Measurements from ENCODE around the gene TCF4.

Gene TCF4

DNA sequence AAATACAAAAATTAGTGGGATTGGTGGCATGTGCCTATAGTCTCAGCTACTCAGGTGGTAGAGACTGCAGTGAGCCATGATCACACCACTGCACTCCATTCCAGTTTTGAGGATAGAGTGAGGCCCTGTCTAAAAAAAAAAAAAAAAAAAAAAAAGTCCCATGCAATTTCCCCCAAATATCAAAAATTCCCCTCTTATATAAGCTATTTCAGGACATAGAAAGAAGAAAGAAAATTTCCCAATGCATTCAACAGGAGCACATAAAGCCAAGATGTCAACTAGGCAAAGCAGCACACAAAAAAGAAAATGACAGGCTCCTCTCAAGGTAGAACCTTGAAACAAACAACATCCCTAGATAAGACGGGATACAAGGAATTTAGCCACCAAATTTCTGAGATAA is 213.3 kb downstream of the TCF4 start:
- DNase-seq, result no peak

- no peak for DNase-seq
Observed at GRCh38 chr18:55372209-55372608, 215.8 kb downstream of the TCF4 start.

DNA sequence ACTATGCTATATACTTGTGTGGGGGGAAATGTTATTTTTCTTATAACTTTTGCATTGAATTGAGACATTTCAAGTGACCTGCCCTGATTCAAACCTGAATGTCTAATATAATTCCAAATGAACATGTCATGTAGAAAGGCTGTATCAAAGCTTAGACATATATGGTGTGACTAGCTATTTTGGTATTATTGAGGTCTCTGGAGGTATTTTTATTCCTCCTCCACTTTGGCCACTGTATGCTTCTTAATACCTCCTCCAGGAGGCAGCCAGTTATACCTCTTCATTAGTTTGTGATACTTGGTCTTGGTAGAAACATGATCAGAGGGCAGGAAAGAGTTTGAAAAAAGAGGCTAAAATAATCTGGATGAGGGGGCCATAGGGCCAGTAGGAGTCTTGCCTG is 217.1 kb downstream of the TCF4 start:
- DNase-seq, result no peak

DNA sequence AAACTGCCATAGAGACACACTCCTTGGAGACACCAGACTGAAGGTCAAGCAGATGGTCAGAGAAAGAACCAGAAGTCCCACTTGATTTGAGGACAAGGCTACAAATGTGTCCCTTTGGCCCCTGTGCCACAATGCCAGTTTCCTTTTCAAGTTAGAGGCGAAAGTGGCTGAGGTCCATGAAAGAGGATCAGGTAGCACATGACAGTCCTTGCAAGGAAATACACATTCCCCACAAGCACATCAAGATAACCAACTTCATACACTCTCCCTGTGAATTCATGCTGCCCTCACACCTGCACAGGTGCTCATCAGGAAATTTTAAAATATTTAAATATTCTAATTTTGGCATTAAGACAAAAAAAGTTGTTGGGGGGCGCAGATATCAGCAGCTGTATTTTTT is 218.6 kb downstream of the TCF4 start:
- DNase-seq, result no peak

GRCh38 chr18:55365342-55365741 is 222.7 kb downstream of the TCF4 start:
- DNase-seq, result no peak

DNA sequence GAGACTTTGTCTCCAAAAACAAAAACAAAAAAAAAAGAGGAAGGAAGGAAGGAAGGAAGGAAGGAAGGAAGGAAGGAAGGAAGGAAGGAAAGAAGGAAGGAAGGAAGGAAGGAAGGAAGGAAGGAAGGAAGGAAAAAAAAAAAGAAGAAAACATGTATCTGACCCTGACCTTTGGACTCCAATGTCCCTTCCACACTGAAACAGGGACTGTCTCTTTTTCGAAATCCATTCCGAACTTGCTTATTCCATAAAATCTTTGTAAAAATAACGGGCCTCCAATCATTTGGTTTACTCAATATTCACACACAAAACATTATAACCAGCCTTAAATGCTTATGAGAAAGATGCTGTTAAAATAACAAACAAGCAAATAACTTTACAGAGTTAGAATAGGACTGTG is 225.7 kb downstream of the TCF4 start:
- DNase-seq, result no peak

DNA sequence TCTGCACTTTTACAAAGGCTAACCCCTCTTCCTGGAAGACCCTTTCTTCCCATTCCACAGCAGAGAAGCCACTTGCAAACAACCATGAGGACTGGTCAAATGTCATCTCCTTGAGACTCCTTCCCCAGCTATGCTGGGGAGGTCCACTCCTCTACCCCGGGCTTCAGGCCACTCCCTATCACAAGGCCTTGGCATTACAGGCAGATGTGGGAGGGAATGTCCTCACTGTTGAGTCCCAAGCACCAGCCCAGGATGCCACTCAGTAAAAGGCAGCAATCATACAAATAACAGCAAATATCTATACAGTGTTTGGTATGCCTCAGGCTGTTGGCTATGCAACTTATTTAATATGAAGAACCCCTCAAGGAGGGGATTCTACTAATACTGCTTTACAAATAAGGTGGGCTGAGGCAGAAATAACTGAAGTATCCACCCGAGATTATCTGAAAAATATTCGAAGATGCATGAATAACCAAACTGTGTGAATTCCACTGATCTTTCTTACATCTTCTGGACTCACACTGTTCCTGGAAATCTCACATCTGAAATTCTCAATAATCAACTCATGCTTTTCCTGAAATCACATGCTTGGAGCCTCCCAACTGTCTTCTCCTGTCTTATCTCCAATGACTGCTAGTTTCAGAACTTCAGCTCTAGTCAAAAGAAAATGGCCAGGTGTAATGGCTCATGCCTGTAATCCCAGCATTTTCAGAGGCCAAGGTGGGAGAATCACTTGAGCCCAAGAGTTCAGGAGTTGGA is 226.3 kb downstream of the TCF4 start:
- DNase-seq, result no peak

DNA sequence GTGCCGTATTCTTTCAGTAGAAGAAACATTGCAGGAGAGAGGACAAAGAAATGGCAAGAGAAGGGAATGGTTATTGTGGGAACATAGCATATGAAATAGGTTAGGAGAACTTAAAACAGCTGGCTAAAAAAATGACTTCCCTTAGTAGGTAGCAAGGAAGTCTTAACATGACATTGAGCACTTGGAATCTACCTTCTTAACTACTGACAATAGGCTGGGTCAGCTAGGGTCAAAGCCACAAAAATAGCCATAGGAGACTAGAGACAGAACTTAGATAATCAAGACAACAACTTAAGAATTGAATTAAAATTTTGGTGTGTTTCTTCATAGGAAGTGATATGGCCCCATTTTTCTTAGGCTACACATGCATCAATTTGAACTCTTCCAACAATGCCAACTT is 227.9 kb downstream of the TCF4 start:
- no peak for DNase-seq

DNA sequence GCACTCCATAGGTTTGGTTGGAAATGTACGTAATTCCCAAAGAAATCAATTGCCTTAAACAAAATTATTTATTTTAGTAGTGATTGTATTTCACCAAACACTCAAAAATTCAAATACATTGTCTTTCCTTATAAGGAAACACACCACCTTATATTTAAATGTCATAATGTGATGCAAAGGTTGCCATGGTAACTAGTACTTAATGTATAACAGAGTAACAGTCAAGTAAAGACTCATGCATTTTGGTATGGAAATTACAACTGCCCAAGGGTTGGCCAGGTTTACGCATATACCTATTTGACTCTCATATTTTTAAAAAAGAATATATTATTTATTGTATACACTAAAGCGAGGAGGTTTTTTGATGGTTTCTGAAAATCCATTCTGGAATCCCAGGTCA is 231.2 kb downstream of the TCF4 start:
- no peak for DNase-seq

GRCh38 chr18:55355223-55355622 is 232.8 kb downstream of the TCF4 start:
- no peak for DNase-seq

- DNase-seq, result no peak
Observed at GRCh38 chr18:55354795-55355194, 233.2 kb downstream of the TCF4 start.

DNA sequence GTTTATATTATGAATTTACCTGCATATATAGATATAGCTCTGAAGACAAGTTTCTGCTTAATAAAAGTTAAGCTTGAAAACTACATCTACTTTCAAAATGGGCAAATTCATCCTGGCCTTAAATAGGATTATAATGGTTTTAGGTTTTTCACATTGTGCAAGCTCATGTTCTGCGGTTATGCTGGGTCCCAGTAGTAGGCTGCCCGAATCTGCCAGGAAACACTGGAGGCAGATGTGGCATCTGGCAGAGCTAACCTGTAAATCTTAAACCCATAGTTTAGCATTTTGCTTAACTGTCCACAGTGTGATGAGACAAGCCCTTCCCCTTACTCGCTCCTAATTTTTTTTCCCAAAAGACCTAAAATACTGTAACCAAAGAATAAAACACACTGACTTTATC is 234.2 kb downstream of the TCF4 start:
- DNase-seq, result no peak

- DNase-seq, result no peak
Observed at GRCh38 chr18:55353391-55353790, 234.6 kb downstream of the TCF4 start.

DNA sequence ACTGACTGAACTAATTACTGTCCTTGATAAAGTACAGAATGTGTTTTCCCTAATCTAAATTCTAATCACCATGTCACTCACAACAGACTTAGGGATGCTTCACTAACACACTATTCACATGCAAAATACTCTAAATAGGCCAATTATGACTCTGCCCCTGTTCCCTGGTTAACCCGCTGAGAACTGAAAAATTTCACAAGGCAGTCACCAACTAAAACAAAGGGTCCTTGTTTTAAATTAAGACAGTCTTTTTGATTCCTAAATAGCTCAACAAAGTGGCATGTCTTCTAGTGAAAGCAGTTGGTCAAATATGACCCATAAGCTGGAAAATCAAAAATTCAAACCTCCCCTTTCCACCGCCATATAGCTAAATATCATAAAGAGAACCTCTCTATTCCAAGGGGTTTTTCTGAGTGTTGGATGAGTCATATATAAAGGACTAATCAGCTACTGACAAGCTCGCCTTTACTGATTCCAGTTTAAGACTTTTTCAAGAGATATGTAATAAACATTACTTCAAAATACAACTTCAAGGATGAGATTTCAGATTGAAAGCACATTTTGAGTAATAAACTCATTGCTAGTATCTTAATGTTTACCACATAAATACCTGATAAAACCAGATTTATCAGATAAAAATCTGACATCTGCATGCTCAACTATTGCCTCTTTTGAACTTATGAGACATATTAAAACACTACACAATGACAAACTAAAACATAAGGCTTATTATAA is 235.8 kb downstream of the TCF4 start:
- DNase-seq, result peak; percentile 46

DNA sequence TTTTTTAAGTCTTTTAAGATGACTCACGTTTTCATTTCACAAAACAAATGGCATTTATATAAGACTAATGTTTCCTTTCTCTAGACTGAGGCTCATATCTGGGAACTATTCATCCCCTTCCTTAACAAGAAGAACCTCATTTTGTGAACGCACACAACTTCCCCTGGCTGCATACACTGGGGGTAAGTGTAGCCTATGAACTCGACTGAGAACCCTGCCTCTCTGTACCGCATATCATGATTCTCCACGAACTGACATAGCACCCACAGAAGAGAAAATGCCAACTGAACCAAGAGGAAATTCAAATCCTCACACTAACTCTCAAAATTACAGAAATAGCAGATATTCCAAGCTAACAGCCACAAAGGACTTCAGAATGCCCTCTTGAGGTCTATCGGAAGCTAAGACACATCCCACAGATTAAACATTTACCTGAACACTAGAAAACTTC is 236.7 kb downstream of the TCF4 start:
- no peak for DNase-seq

- no peak for DNase-seq
Observed at GRCh38 chr18:55349685-55350084, 238.3 kb downstream of the TCF4 start.

DNA sequence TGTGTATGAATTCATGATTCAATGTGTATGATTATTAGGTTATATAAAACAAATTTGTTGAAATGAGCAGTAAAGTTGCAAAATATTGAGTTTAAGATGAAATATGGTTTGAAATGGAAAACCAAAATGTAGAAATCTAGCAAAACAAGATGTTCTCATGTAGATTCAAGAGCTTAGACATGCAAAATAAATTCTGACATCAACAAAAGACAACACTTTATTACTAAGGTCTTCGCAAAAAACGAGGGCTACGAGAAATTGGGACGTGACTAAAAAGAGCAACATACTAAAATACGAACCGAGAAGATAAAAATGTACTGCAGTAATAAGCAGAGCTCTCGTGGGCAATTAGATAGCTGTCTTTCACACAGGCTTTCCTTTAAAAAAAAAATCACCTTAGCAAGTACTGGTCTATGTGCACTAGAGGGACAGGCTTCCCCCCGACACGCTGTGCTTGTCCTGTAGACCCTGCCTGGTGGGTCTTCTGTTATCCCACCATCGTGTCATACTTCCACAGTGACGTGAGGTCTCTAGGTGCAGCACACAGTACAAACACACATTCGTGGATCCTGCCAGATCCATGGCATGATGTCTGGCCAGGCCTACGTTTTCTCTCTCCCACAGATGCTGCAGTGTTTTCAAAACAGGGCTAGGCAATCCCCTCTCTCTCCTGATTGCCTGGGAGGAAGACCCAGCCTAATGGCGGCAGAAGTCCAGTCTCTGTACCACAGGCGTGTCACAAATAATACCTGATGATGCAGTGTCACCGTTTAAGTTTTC is 240.8 kb downstream of the TCF4 start:
- no peak for DNase-seq

DNA sequence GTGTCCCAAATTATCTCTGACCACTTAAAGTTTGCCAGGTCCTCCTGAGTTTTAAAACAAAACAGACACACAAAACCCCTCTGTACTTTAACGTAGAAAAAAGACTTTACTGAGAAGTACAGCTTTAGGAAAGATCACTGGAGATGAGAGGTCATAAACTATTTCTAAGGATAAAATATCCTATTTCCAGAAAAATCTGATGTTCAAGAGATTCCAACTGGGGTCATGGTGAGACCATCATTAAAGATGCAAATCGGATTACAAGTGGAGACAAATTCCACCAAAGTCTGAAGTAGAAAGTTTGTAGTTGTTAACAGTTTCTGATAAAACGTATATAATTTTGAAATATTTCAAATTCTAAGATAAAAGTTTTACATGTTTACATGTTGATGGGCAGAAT is 241.6 kb downstream of the TCF4 start:
- DNase-seq, result no peak

DNA sequence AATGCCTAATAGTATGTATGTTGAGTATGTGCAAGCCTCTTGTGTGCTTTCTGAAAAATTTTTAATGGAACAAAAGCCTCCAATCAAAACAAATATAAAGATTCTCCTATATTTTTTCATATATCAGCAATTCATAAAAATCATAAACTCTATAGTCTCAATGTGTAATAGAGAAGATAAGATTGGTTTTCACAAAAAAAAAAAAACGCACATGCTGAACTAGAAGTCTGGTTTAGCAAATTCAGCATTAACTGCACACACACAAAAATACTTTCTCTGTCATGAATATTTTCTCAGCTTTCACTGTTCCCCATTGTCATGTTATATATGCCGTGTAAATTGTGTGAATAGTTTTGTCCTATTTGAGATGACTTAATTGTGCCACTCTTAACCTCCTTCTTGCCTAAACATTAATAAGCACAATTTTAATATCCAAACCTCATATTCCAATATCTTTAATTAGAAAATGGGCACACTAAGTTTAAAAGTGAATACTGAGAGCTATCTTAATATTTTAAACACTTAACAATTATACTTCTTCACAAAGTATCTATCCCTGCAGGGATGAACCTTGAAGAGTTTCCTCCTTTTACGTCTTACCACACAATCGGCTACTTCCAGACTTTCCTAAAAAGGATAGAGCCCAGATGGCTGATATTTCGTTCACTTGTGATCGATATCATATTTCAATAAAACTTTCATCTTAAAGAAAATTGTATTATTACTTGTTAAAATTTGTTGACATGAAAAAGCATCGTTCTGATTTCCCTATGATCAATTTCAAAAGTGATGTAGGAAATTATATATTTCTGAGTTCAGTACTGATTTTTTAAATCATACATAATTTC is 242.7 kb downstream of the TCF4 start:
- no peak for DNase-seq

GRCh38 chr18:55343396-55344073 is 244.5 kb downstream of the TCF4 start:
- DNase-seq, result no peak

DNA sequence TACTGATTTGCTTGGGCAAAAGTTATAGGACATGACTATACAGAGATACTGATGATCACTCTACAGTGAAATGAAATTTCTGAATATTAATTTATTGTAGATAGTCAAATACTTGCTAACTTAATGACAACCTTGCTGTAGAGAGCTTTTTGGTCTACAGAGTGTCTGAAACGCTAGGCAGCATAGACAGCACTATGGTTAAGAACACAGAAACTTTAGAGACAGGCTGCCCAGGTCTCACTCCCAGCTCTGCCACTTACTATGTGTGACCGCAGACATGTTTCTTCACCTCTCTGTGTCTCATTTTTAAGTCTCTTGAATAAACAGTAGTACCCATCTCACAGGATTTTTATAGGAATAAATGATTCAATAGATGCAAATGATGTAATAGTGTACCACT is 247.0 kb downstream of the TCF4 start:
- no peak for DNase-seq

DNA sequence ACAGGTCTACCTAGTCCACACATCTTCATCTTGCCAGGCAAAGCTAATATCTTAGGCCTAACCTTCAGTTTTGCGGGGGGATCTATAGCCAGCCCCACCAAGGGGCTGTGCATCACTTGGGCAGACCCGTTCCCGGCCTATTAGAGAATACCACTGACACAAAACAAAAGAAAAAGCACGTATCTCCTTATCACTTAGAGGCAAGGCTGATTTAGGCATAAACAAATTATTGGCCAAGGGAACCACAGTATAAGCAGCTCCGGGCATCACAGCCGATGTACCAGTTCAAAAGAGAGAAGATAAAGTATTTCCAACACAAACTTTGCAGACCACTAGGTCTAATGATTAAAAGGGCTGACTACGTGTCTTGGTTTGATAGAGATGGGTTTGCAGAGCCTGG is 248.0 kb downstream of the TCF4 start:
- no peak for DNase-seq
